HepG2 (cell line): ENCODE measurements around the gene PYURF. TPM values are rescaled to one million over a fixed set of nuclear protein-coding genes. Genes with fewer than 3 reads are reported as not detected.

Source experiments
- ATAC-seq: fragments of 200-7000 bp; cut with Tn5 transposase; 3 replicates; pipeline ENCODE4 v1.9.1; 2020; ENCODE audit warnings: mild to moderate bottlenecking, moderate library complexity
- BruUV-seq: library from RNA; stranded (reverse); fragments of 400-500 nt; replicated peaks from 2 replicates; lab custom pipeline; 2021; lab: Mats Ljungman, UMichigan
- CTCF ChIA-PET: fragments of 300-600 bp; formaldehyde crosslinking; extraction: SDS; loops from one replicate; lab custom pipeline; 2021; ENCODE audit warnings: low total read pairs, inconsistent platforms, low intra/inter-chr PET ratio; lab: Yijun Ruan, JAX
- POLR2A ChIA-PET: fragments of 350-600 bp; sonication (Branson Sonifier 250); formaldehyde crosslinking; loops from one replicate; lab custom pipeline; 2020; ENCODE audit warnings: antibody characterized with exemption, inconsistent platforms; lab: Yijun Ruan, JAX
- DNase-seq: peaks from one replicate; pipeline ENCODE4 v3.0.0-alpha.2; 2015; ENCODE audit warnings: low spot score
- FAIRE-seq: peaks from 3 replicates; lab custom pipeline; 2011; peaks lifted over from hg19 to GRCh38; lab: Jason Lieb, UNC
- H2AFZ ChIP-seq: one replicate; pipeline ENCODE4 v1.6.1; 2011; ENCODE audit warnings: low read length, inconsistent platforms
- H3K27ac ChIP-seq: fragments of 300-600 bp; 3 replicates; pipeline ENCODE4 v1.8.0; 2011; ENCODE audit warnings: mixed run types, mild to moderate bottlenecking, mixed read lengths, low read length, inconsistent platforms; ENCODE audit not compliant: insufficient read depth; ENCODE audit errors: extremely low read length
- H3K27me3 ChIP-seq, 2 experiments: fragments of 200-600 bp in 1 of 2; 2 replicates in 1 of 2; 3 replicates in 1 of 2; pipeline versions ENCODE4 v1.6.0 to v1.8.0; 2011; ENCODE audit warnings: low read length in 2 of 2, mild to moderate bottlenecking in 2 of 2, moderate library complexity in 2 of 2, inconsistent platforms in 1 of 2; ENCODE audit not compliant: insufficient read depth in 2 of 2, control insufficient read depth in 1 of 2
- H3K36me3 ChIP-seq, 2 experiments: fragments of 200-600 bp in 1 of 2; replicated peaks in 1 of 2; 2 replicates in 1 of 2; 3 replicates in 1 of 2; pipeline versions ENCODE4 v1.5.1 to v1.8.0; 2011; ENCODE audit warnings: low read length in 2 of 2, inconsistent platforms in 1 of 2; ENCODE audit not compliant: insufficient read depth in 2 of 2, control insufficient read depth in 1 of 2
- H3K4me1 ChIP-seq: 2 replicates; pipeline ENCODE4 v1.5.1; 2012; ENCODE audit warnings: low read length, inconsistent platforms; ENCODE audit not compliant: insufficient read depth
- H3K4me2 ChIP-seq: 2 replicates; pipeline ENCODE4 v1.6.0; 2011; ENCODE audit warnings: low read depth, low read length, inconsistent platforms
- H3K4me3 ChIP-seq, 3 experiments: fragments of 200-600 bp in 1 of 3; sonication (generic), shearing (Covaris generic) in 1 of 3; replicated peaks in 1 of 3; 2 replicates each; pipeline ENCODE4 v1.5.1; 2011 to 2016; ENCODE audit warnings: low read length in 3 of 3, inconsistent platforms in 2 of 3, low read depth in 2 of 3, mild to moderate bottlenecking in 2 of 3, control low read depth in 1 of 3, mixed read lengths in 1 of 3; ENCODE audit not compliant: insufficient read depth in 1 of 3
- H3K79me2 ChIP-seq: one replicate; pipeline ENCODE4 v1.6.1; 2011; ENCODE audit warnings: low read length, inconsistent platforms; ENCODE audit not compliant: insufficient read depth
- H3K9ac ChIP-seq: 2 replicates; pipeline ENCODE4 v1.6.0; 2011; ENCODE audit warnings: mild to moderate bottlenecking, low read depth, low read length, inconsistent platforms; ENCODE audit not compliant: insufficient read depth
- H3K9me3 ChIP-seq: 2 replicates; pipeline ENCODE4 v1.5.1; 2012; ENCODE audit warnings: mild to moderate bottlenecking, low read length
- H4K20me1 ChIP-seq: 2 replicates; pipeline ENCODE4 v1.6.0; 2011; ENCODE audit warnings: inconsistent platforms, mild to moderate bottlenecking, low read length, moderate library complexity; ENCODE audit not compliant: insufficient read depth
- HMG20A ChIP-seq: IDR thresholded peaks from 2 replicates; pipeline ENCODE4 v1.6.1; 2016; ENCODE audit warnings: borderline replicate concordance
- MAFK ChIP-seq, 2 experiments: IDR thresholded peaks in 1 of 2; conservative IDR thresholded peaks in 1 of 2; 2 replicates each; pipeline ENCODE4 v1.6.1; 2011; ENCODE audit warnings: improper control_type of control experiment in 2 of 2, low read length in 2 of 2
- MXI1 ChIP-seq: IDR thresholded peaks from 3 replicates; pipeline ENCODE4 v1.6.1; 2012; ENCODE audit warnings: low read depth, low read length, inconsistent platforms, borderline replicate concordance
- NR2F6 ChIP-seq, 2 experiments: IDR thresholded peaks; 2 replicates each; pipeline ENCODE4 v1.6.1; 2016; ENCODE audit warnings: antibody characterized with exemption in 1 of 2, mild to moderate bottlenecking in 1 of 2
- PAF1 ChIP-seq: IDR thresholded peaks from 2 replicates; pipeline ENCODE4 v1.6.1; 2016; ENCODE audit warnings: missing genetic modification reagents, missing compliant biosample characterization
- RARG ChIP-seq: sonication (generic); formaldehyde crosslinking; IDR thresholded peaks from 2 replicates; pipeline ENCODE4 v1.4.0; 2020; ENCODE audit warnings: low read depth, mild to moderate bottlenecking, missing genetic modification reagents
- ZFP37 ChIP-seq: sonication (generic); formaldehyde crosslinking; IDR thresholded peaks from 2 replicates; pipeline ENCODE4 v1.4.0; 2020; ENCODE audit warnings: missing genetic modification reagents, borderline replicate concordance
- ZFYVE20 ChIP-seq: sonication (generic); formaldehyde crosslinking; IDR thresholded peaks from 2 replicates; pipeline ENCODE4 v1.8.0; 2023; ENCODE audit warnings: low read depth, mild to moderate bottlenecking, moderate library complexity, missing genetic modification reagents, borderline replicate concordance
- ZNF160 ChIP-seq: sonication (generic); formaldehyde crosslinking; IDR thresholded peaks from 2 replicates; pipeline ENCODE4 v1.8.0; 2022; ENCODE audit warnings: mild to moderate bottlenecking, inconsistent platforms, missing genetic modification reagents
- ZNF282 ChIP-seq: fragments of 450-650 bp; IDR thresholded peaks from 2 replicates; pipeline ENCODE4 v1.6.1; 2018; ENCODE audit not compliant: partially characterized antibody
- ZNF564 ChIP-seq: sonication (generic); formaldehyde crosslinking; IDR thresholded peaks from 2 replicates; pipeline ENCODE4 v1.8.1; 2023; ENCODE audit warnings: mild to moderate bottlenecking, missing genetic modification reagents
- ZNF747 ChIP-seq: sonication (generic); formaldehyde crosslinking; IDR thresholded peaks from 2 replicates; pipeline ENCODE4 v1.8.1; 2023; ENCODE audit warnings: missing genetic modification reagents, mild to moderate bottlenecking, borderline replicate concordance
- ZNF776 ChIP-seq: sonication (generic); formaldehyde crosslinking; IDR thresholded peaks from 2 replicates; pipeline ENCODE4 v1.4.0; 2020; ENCODE audit warnings: mild to moderate bottlenecking, missing genetic modification reagents
- ZZZ3 ChIP-seq: sonication (generic); formaldehyde crosslinking; IDR thresholded peaks from 2 replicates; pipeline ENCODE4 v1.4.0; 2020; ENCODE audit warnings: missing genetic modification reagents, mild to moderate bottlenecking, borderline replicate concordance
- WGBS: methylation state at CpG from one replicate; pipeline ENCODE4 v1.1.6; 2017; ENCODE audit warnings: low lambda C conversion rate; 5-methylcytosine and 5-hydroxymethylcytosine counted together
- in situ Hi-C: cut with HindIII; loops from 2 replicates; pipeline ENCODE4 v1.10.0; 2017; ENCODE audit warnings: low pct_unique_long_range_greater_than_20kb; ENCODE audit not compliant: extremely low pct_ligation_motif_present
- intact Hi-C: fragments of 100-400 bp; cut with micrococcal nuclease; formaldehyde crosslinking; loops from one replicate; pipeline ENCODE4 v1.10.0; 2022; ENCODE audit not compliant: unreplicated experiment
- polyA plus RNA-seq, 8 experiments: library from polyadenylated mRNA; depleted of rRNA in 3 of 8; stranded (reverse) in 7 of 8; unstranded in 1 of 8; fragments of >200 nt; fragmentation: Illumina TruSeq in 4 of 8; extraction: Trizol in 4 of 8; gene quantifications; 2 replicates each; pipeline versions ENCODE4 v1.2.1 to v1.2.3, GENCODE V29; 2011 to 2016; ENCODE audit warnings: low read depth in 4 of 8, missing spikeins in 1 of 8, mixed read lengths in 1 of 8; ENCODE audit not compliant: insufficient read depth in 1 of 8
- total RNA-seq, 5 experiments: library from RNA; depleted of rRNA; stranded (reverse); fragments of >200 nt; fragmentation: Illumina TruSeq; extraction: Trizol; gene quantifications; 2 replicates each; pipeline ENCODE4 v1.2.3, GENCODE V29; 2016; ENCODE audit warnings: low read depth in 1 of 5
- TF ChIP-seq, protein P1 (sequence below): sonication (generic); formaldehyde crosslinking; IDR thresholded peaks from 2 replicates; pipeline ENCODE4 v1.4.0; 2020; ENCODE audit warnings: mild to moderate bottlenecking, missing genetic modification reagents

The PYURF gene
- total and polyA plus RNA-seq, 2 of the 13 experiments (the other 11 are each of a cell fraction or from before 2014, with no cell fraction given), result 59.9 to 95.2 TPM

DNA sequence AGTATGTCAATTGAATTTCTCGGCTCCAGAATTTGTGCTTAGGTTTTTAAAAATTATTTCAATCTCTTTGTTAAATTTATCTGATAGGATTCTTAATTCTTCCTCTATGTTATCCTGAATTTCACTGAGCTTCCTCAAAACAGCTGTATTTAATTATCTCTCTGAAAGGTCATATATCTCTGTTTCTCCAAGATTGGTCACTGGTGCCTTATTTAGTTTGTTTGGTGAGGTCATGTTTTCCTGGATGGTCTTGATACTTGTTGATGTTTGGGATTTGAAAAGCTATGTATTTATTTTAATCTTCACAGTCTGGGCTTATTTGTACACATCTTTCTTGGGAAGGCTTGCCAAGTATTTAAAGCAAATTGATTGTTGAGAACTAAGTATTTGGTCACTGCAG, 44.0 kb upstream of the PYURF start:
- no peaks in the 10 kb centered on the region for H3K4me1 ChIP-seq
- H4K20me1 ChIP-seq, result no peaks in the 10 kb centered on the region
- in situ Hi-C loops, result no loop called here
- H3K27me3 ChIP-seq, result 0 out of 5 replicates have a peak, but pooled peaks cover 0 to 1% of the 10 kb centered on the region in 2 experiments
- no peaks in the 10 kb centered on the region for H3K36me3 ChIP-seq
- DNase-seq (no peak), FAIRE-seq (no peak)
- no peaks in the 10 kb centered on the region for H3K79me2 ChIP-seq
- no TSS peak for BruUV-seq
- H2AFZ ChIP-seq, result no peak overlapping the region
- TF ChIP-seq RARG (no peak), MAFK (conservative IDR thresholded peaks at IDR 0.05 in 1 of 2, IDR thresholded peaks at IDR 0.05 in 1 of 2; ENCODE audit: low read length in 2 of 2) (no peak), ZZZ3 (CRISPR knock-in tag) (no peak), ZNF282 (no peak), ZNF747 (no peak), HMG20A (no peak), ZNF564 (no peak), PAF1 (CRISPR knock-in tag) (no peak), NR2F6 (IDR thresholded peaks at IDR 0.05) (no peak), NR2F6 (CRISPR knock-in tag; IDR thresholded peaks at IDR 0.05) (no peak), ZNF776 (CRISPR knock-in tag) (no peak), MXI1 (no peak), ZFP37 (CRISPR knock-in tag) (no peak), ZNF160 (no peak), ZFYVE20 (CRISPR knock-in tag) (no peak)
- TF ChIP-seq, protein P1, sequence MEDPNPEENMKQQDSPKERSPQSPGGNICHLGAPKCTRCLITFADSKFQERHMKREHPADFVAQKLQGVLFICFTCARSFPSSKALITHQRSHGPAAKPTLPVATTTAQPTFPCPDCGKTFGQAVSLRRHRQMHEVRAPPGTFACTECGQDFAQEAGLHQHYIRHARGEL, result no peak
- TF ChIP-seq, all 625 proteins: peak for 0
- Histone ChIP-seq H3K27ac (no peak overlapping the region), H3K4me3 (no peak overlapping the region), H3K9me3 (no peaks in the 10 kb centered on the region), H3K9ac (no peak overlapping the region), H3K4me2 (no peak overlapping the region)
- 0% methylated on average over 1 of the region's 1 CpG for WGBS
- ChIA-PET CTCF (no interaction called here), POLR2A (no interaction called here)
- ATAC-seq, result no peak
- intact Hi-C loops, result no loop called here
